22Rv1 (cell line): Measurements from ENCODE around the gene NRXN3.

Experiments
- CTCF ChIP-seq: fragments of 450-650 bp; IDR thresholded peaks from 2 replicates; pipeline ENCODE4 v1.5.1; 2017; ENCODE audit warnings: mild to moderate bottlenecking
- ZFX ChIP-seq: fragments of 450-650 bp; IDR thresholded peaks from 2 replicates; pipeline ENCODE4 v1.6.1; 2017; ENCODE audit warnings: antibody characterized with exemption, borderline replicate concordance

- TF ChIP-seq CTCF = no peak
- no peak for TF ChIP-seq ZFX
These were observed 1193.1 kb downstream of the NRXN3 start for GRCh38 chr14:79363291-79363690.
